Measurements from ENCODE around the gene RFX5.

GRCh38 chr1:151386002-151386401, 39.0 kb upstream of the RFX5 start:
- TF ChIP-seq POLR2A (IDR thresholded peaks at IDR 0.05; ENCODE audit: low read depth, low read length) = no peak
- no peak for TF ChIP-seq POLR2AphosphoS5 (IDR thresholded peaks at IDR 0.05; ENCODE audit: low read depth, low read length)
- TF ChIP-seq TAF1 (IDR thresholded peaks at IDR 0.05; ENCODE audit: low read depth, low read length) = no peak
- no peak for TF ChIP-seq SPI1 (IDR thresholded peaks at IDR 0.05; ENCODE audit: low read depth, low read length)

All from GM12891 (cell line).